ENCODE results near the gene RNF181.

DNA sequence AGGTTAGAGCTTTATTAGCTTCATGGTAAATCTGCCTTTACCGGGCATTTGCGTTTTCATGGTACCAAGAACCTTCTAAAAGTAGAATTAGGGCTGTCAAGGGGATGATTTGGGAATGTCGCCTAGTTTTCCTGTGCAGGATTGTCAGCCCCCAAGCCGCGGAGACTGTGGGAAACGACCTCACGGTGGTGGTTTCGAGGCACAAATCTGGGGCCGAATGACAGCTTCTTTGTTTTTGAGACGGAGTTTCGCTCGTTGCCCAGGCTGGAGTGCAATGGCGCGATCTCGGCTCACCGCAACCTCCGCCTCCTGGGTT is 19.8 kb downstream of the RNF181 start:
- TF ChIP-seq TCF7L2 (IDR thresholded peaks at IDR 0.05; ENCODE audit: low read depth, low read length) (no peak), POLR2AphosphoS5 (IDR thresholded peaks at IDR 0.05; ENCODE audit: low read depth, low read length) (no peak), SIN3A (IDR thresholded peaks at IDR 0.05; ENCODE audit: borderline replicate concordance, insufficient read depth, low read depth, low read length) (no peak)
- TF ChIP-seq, protein P1, sequence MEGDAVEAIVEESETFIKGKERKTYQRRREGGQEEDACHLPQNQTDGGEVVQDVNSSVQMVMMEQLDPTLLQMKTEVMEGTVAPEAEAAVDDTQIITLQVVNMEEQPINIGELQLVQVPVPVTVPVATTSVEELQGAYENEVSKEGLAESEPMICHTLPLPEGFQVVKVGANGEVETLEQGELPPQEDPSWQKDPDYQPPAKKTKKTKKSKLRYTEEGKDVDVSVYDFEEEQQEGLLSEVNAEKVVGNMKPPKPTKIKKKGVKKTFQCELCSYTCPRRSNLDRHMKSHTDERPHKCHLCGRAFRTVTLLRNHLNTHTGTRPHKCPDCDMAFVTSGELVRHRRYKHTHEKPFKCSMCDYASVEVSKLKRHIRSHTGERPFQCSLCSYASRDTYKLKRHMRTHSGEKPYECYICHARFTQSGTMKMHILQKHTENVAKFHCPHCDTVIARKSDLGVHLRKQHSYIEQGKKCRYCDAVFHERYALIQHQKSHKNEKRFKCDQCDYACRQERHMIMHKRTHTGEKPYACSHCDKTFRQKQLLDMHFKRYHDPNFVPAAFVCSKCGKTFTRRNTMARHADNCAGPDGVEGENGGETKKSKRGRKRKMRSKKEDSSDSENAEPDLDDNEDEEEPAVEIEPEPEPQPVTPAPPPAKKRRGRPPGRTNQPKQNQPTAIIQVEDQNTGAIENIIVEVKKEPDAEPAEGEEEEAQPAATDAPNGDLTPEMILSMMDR (IDR thresholded peaks at IDR 0.05) = no peak
- TF ChIP-seq, protein P2, sequence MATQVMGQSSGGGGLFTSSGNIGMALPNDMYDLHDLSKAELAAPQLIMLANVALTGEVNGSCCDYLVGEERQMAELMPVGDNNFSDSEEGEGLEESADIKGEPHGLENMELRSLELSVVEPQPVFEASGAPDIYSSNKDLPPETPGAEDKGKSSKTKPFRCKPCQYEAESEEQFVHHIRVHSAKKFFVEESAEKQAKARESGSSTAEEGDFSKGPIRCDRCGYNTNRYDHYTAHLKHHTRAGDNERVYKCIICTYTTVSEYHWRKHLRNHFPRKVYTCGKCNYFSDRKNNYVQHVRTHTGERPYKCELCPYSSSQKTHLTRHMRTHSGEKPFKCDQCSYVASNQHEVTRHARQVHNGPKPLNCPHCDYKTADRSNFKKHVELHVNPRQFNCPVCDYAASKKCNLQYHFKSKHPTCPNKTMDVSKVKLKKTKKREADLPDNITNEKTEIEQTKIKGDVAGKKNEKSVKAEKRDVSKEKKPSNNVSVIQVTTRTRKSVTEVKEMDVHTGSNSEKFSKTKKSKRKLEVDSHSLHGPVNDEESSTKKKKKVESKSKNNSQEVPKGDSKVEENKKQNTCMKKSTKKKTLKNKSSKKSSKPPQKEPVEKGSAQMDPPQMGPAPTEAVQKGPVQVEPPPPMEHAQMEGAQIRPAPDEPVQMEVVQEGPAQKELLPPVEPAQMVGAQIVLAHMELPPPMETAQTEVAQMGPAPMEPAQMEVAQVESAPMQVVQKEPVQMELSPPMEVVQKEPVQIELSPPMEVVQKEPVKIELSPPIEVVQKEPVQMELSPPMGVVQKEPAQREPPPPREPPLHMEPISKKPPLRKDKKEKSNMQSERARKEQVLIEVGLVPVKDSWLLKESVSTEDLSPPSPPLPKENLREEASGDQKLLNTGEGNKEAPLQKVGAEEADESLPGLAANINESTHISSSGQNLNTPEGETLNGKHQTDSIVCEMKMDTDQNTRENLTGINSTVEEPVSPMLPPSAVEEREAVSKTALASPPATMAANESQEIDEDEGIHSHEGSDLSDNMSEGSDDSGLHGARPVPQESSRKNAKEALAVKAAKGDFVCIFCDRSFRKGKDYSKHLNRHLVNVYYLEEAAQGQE (IDR thresholded peaks at IDR 0.05; ENCODE audit: insufficient read depth in 1 of 2, low read depth in 2 of 2, low read length in 1 of 2) = no peak

Data from Panc1 (cell line).